HuH-7 (cell line): ENCODE data around the gene SEPTIN8.

Source experiments
- DNase-seq: peaks from one replicate; pipeline ENCODE4 v3.0.0; 2011; ENCODE audit warnings: low spot score

SEPTIN8 gene

GRCh38 chr5:132777209-132778069 is at the start of gene SEPTIN8:
Gene SEPTIN8, minus strand, starts transcription at chr5:132777239. Its CDS starts 102 bp downstream, at chr5:132777137.
- DNase-seq = peak; percentile 43

GRCh38 chr5:132826424-132827082 is 49.5 kb upstream of the SEPTIN8 start:
- no peak for DNase-seq

- no peak for DNase-seq
Measured at GRCh38 chr5:132825834-132826391, 48.9 kb upstream of the SEPTIN8 start.

- no peak for DNase-seq
Measured at GRCh38 chr5:132825033-132825833, 48.2 kb upstream of the SEPTIN8 start.

- DNase-seq = no peak
Measured at GRCh38 chr5:132824426-132824825, 47.4 kb upstream of the SEPTIN8 start.

- DNase-seq = no peak
Measured at GRCh38 chr5:132823481-132824050, 46.5 kb upstream of the SEPTIN8 start.

- DNase-seq = no peak
Measured at GRCh38 chr5:132822650-132823480, 45.8 kb upstream of the SEPTIN8 start.

GRCh38 chr5:132821791-132822190 is 44.8 kb upstream of the SEPTIN8 start:
- DNase-seq = no peak

- no peak for DNase-seq
Measured at GRCh38 chr5:132821350-132821749, 44.3 kb upstream of the SEPTIN8 start.

GRCh38 chr5:132820162-132820754 is 43.2 kb upstream of the SEPTIN8 start:
- peak; percentile 96 for DNase-seq

GRCh38 chr5:132819468-132819867 is 42.4 kb upstream of the SEPTIN8 start:
- DNase-seq = no peak

GRCh38 chr5:132817011-132817410 is 40.0 kb upstream of the SEPTIN8 start:
- DNase-seq = no peak

- DNase-seq = no peak
Measured at GRCh38 chr5:132816554-132816953, 39.5 kb upstream of the SEPTIN8 start.

- DNase-seq = no peak
Measured at GRCh38 chr5:132816083-132816482, 39.0 kb upstream of the SEPTIN8 start.

- no peak for DNase-seq
Measured at GRCh38 chr5:132815454-132815853, 38.4 kb upstream of the SEPTIN8 start.

GRCh38 chr5:132814503-132815294 is 37.7 kb upstream of the SEPTIN8 start:
- no peak for DNase-seq

GRCh38 chr5:132813599-132814502 is 36.8 kb upstream of the SEPTIN8 start:
- DNase-seq = peak; percentile 59

GRCh38 chr5:132812781-132813598 is 36.0 kb upstream of the SEPTIN8 start, which contains the start of gene SOWAHA:
Gene SOWAHA, plus strand, starts transcription at chr5:132813302. Its CDS starts 320 bp downstream, at chr5:132813622.
- peak; percentile 76 for DNase-seq
